Frontal cortex (tissue), 4 donors: ENCODE data around the gene TCERG1L. TPM values are rescaled to one million over a fixed set of nuclear protein-coding genes. Genes with fewer than 3 reads are reported as not detected.

Experiments used
- DNase-seq, 2 donors: peaks; one replicate each; pipeline ENCODE4 v3.0.0; 2012; ENCODE audit warnings: low spot score in 2 of 2
- FAIRE-seq: peaks from 2 replicates; lab custom pipeline; 2012; peaks lifted over from hg19 to GRCh38; lab: Jason Lieb, UNC
- total RNA-seq: library from RNA; depleted of rRNA; stranded (reverse); fragments of >200 nt; gene quantifications from one replicate; pipeline ENCODE4 v1.2.3, GENCODE V29; 2014
- donor health status: control.
- donor health status: control.
- donor health status: control.

The TCERG1L gene
- total RNA-seq, 1 donor from 2014 or later, result 2.0 TPM

GRCh38 chr10:131231965-131232541, 79.5 kb downstream of the TCERG1L start:
- FAIRE-seq (no peak), DNase-seq (no peak)

GRCh38 chr10:131231323-131231964, 80.1 kb downstream of the TCERG1L start:
- no peak for DNase-seq
- no peak for FAIRE-seq

- FAIRE-seq (no peak), DNase-seq (no peak)
Measured at GRCh38 chr10:131230641-131231322, 80.7 kb downstream of the TCERG1L start.

GRCh38 chr10:131230166-131230565, 81.4 kb downstream of the TCERG1L start:
- FAIRE-seq, result no peak
- DNase-seq, result no peak

- DNase-seq (no peak), FAIRE-seq (no peak)
Measured at GRCh38 chr10:131227163-131227740, 84.3 kb downstream of the TCERG1L start.

GRCh38 chr10:131226446-131227162, 84.9 kb downstream of the TCERG1L start:
- DNase-seq (no peak), FAIRE-seq (no peak)

- DNase-seq (no peak), FAIRE-seq (no peak)
Measured at GRCh38 chr10:131224106-131224505, 87.4 kb downstream of the TCERG1L start.

GRCh38 chr10:131223422-131223821, 88.1 kb downstream of the TCERG1L start:
- DNase-seq (no peak), FAIRE-seq (no peak)

- FAIRE-seq (no peak), DNase-seq (no peak)
Measured at GRCh38 chr10:131222986-131223385, 88.5 kb downstream of the TCERG1L start.

GRCh38 chr10:131221632-131222277, 89.8 kb downstream of the TCERG1L start:
- FAIRE-seq (no peak), DNase-seq (no peak)

GRCh38 chr10:131220601-131221171, 90.8 kb downstream of the TCERG1L start:
- DNase-seq, result no peak
- FAIRE-seq, result no peak

GRCh38 chr10:131219955-131220489, 91.5 kb downstream of the TCERG1L start:
- DNase-seq, result no peak
- FAIRE-seq, result no peak

GRCh38 chr10:131219584-131219886, 92.0 kb downstream of the TCERG1L start:
- FAIRE-seq, result no peak
- DNase-seq, result no peak

GRCh38 chr10:131218811-131219583, 92.5 kb downstream of the TCERG1L start:
- DNase-seq, result no peak
- FAIRE-seq, result no peak

GRCh38 chr10:131216681-131217230, 94.8 kb downstream of the TCERG1L start:
- FAIRE-seq (no peak), DNase-seq (no peak)

- DNase-seq (no peak), FAIRE-seq (no peak)
Measured at GRCh38 chr10:131215776-131216175, 95.7 kb downstream of the TCERG1L start.

- DNase-seq (no peak), FAIRE-seq (no peak)
Measured at GRCh38 chr10:131214521-131215244, 96.8 kb downstream of the TCERG1L start.
